GM10266 (cell line): ENCODE data around the gene C6orf141.

Experiments
- DNase-seq: peaks from one replicate; pipeline ENCODE4 v3.0.0; 2012; ENCODE audit errors: extremely low spot score
- CTCF ChIP-seq: IDR thresholded peaks from 2 replicates; pipeline ENCODE4 v1.5.1; 2012; ENCODE audit warnings: mild to moderate bottlenecking, low read depth; ENCODE audit not compliant: control insufficient read depth, insufficient read depth; ENCODE audit errors: missing control alignments

The C6orf141 gene

GRCh38 chr6:49539102-49539501, 11.4 kb upstream of the C6orf141 start:
- no peak for TF ChIP-seq CTCF
- DNase-seq: no peak

- TF ChIP-seq CTCF: no peak
- no peak for DNase-seq
These were observed 9.9 kb upstream of the C6orf141 start for GRCh38 chr6:49540614-49541013.

- no peak for TF ChIP-seq CTCF
- DNase-seq: no peak
These were observed 9.2 kb upstream of the C6orf141 start for GRCh38 chr6:49541210-49541724.

DNA sequence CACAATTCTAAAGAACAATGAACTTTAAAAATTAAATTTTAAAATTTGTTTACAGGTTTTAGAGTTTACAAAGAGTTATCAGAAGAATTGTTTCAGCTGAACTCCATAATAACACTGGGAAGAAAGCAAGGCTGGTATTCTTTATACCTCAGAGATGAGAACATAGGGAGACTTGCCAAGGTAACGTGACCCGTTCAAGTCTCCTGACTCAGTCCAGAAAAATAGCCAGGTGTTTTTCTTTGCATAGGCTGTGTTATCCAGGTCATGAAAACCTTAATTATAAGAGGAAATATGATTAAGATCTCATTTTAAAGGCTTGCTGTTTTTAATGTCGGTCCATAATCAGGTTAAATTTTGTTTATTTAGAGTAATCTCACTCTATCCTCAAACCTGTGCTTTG, 8.5 kb upstream of the C6orf141 start:
- TF ChIP-seq CTCF: no peak
- no peak for DNase-seq

DNA sequence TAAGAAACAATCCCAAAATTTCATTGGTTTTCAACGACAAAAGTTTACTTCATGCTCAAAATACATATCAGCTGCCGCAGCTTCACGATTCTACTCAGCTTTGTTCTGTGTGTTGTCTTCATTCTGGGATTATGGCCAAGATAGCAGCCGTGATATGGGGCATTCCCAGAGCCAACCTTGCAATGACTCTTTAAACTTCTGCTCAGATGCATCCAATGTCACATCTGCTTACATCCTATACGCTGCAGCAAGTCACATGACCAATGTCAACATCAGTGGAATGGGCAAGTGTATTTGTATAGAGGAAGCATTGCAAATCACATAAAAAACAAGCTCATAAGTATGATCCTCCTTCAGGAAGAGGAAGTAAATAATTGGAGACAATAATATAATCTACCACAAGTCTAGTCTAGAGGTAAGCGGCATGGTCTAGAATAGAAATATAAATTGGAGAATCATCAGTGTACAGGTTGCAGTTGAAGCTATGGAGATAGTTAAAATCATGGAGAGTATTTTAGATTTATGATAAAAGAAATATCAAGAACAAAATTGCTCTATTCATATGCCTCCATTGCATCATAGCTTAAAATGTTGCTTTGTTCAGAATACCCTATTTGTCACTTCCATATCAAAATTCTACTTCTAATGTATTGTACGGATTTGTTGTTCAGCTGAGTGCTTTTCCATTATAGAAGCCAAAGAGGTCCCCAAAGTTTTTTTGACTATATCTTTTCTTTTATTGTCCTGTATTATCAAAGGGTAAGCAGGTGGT, 7.2 kb upstream of the C6orf141 start:
- TF ChIP-seq CTCF: no peak
- no peak for DNase-seq

DNA sequence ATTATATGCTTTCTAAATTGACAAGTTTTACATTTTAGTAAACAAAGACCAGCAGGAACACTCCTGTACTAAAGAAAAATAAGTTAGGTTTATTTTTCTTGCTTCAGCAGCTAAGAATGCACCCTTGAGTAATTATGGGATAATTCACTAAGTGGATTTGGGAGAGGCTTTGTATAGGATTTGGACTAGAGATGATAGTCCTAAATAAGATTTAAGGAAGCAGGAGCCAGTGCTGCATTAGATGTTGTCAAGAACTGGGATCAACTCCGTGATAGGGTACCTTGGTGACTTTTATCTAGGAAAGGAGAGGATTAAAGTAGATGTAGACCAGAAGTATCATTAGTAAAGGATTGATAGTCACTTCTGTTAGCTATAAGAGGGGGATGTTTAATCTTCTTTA, 4.1 kb upstream of the C6orf141 start:
- no peak for DNase-seq
- TF ChIP-seq CTCF: no peak

DNA sequence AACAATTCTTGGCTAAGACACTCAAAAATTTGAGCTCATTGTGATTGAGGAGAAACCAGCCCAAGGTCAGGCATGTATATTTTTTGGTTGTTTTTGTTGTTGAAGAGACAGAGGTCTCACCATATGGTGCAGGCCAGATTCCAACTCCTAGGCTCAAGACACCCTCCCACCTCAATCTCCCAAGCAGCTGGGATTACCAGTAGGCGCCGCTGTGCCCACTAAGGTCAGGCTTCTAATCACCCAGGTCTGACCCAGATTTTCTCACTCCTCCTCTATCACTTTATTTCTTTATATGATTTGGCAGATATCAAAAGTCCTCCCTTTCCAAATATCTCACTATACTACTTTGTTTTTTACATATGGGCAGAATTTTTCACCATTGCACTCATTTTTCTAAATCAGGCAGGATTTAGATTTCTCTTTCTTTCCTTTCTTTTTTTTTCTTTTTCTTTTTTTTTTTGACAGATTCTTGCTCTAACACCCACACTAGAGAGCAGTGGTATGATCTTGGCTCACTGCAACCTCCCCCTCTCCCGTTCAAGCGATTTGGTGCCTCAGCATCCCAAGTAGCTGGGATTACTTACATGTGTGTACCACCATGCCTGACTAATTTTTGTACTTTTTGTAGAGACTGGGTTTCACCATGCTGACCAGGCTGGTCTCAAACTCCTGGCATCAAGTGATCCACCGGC, 1.7 kb upstream of the C6orf141 start:
- TF ChIP-seq CTCF: no peak
- DNase-seq: no peak
